GM12878 (cell line): ENCODE measurements around the gene PCGF1. TPM values are rescaled to one million over a fixed set of nuclear protein-coding genes. Genes with fewer than 3 reads are reported as not detected.
A peak's percentile ranks its signal among the peaks of the same experiment; 100 is the strongest.

Source experiments
- FOS ChIP-seq: IDR thresholded peaks from 3 replicates; pipeline ENCODE4 v1.6.1; 2011; ENCODE audit warnings: borderline replicate concordance; ENCODE audit not compliant: insufficient read length; ENCODE audit errors: extremely low read depth
- FOXM1 ChIP-seq: IDR thresholded peaks from 2 replicates; pipeline ENCODE4 v1.6.1; 2012; ENCODE audit warnings: low read depth, mild to moderate bottlenecking, inconsistent platforms, low read length, moderate library complexity
- HDAC2 ChIP-seq: fragments of 200-600 bp; sonication (generic); IDR thresholded peaks from 2 replicates; pipeline ENCODE4 v1.6.1; 2017
- RBBP5 ChIP-seq: fragments of 200-600 bp; sonication (generic); conservative IDR thresholded peaks from 2 replicates; pipeline ENCODE4 v1.6.1; 2016
- polyA plus RNA-seq, 11 experiments: library from polyadenylated mRNA; depleted of rRNA in 4 of 11; unstranded in 6 of 11; stranded (reverse) in 5 of 11; fragments of >200 nt; fragmentation: Nextera tagmentation in 4 of 11; fragmentation: Illumina TruSeq in 1 of 11; extraction: Ambion mirVana in 4 of 11; extraction: Trizol in 1 of 11; gene quantifications; 1 replicate in 1 of 11; 2 replicates in 10 of 11; pipeline versions ENCODE4 v1.2.1 to v1.2.3, GENCODE V29; 2011 to 2016; ENCODE audit warnings: inconsistent platforms in 2 of 11, missing spikeins in 2 of 11, low read depth in 1 of 11
- total RNA-seq, 4 experiments: library from RNA; depleted of rRNA in 3 of 4; stranded (reverse); fragments of >200 nt in 3 of 4; fragmentation: Illumina TruSeq in 1 of 4; extraction: Trizol in 1 of 4; gene quantifications; 2 replicates each; pipeline versions ENCODE4 v1.2.1 to v1.2.3, GENCODE V29; 2013 to 2021
- TF ChIP-seq, protein P1 (sequence below): fragments of 150-350 bp; IDR thresholded peaks from 2 replicates; pipeline ENCODE4 v1.6.1; 2016; ENCODE audit warnings: low read depth, low read length
- TF ChIP-seq, protein P2 (sequence below): IDR thresholded peaks from 2 replicates; pipeline ENCODE4 v1.6.1; 2011; ENCODE audit warnings: low read depth, mild to moderate bottlenecking, low read length, moderate library complexity, borderline replicate concordance; ENCODE audit errors: extremely low read depth
- TF ChIP-seq, protein P3 (sequence below): fragments of 450-650 bp; formaldehyde crosslinking; IDR thresholded peaks from 2 replicates; pipeline ENCODE4 v1.5.0; 2022; ENCODE audit warnings: mild to moderate bottlenecking, missing genetic modification characterization

The PCGF1 gene
- total and polyA plus RNA-seq, 10 of the 15 experiments (the other 5 are each of a cell fraction or from before 2014, with no cell fraction given): 23.1 to 50.8 (median 27.4) TPM

DNA sequence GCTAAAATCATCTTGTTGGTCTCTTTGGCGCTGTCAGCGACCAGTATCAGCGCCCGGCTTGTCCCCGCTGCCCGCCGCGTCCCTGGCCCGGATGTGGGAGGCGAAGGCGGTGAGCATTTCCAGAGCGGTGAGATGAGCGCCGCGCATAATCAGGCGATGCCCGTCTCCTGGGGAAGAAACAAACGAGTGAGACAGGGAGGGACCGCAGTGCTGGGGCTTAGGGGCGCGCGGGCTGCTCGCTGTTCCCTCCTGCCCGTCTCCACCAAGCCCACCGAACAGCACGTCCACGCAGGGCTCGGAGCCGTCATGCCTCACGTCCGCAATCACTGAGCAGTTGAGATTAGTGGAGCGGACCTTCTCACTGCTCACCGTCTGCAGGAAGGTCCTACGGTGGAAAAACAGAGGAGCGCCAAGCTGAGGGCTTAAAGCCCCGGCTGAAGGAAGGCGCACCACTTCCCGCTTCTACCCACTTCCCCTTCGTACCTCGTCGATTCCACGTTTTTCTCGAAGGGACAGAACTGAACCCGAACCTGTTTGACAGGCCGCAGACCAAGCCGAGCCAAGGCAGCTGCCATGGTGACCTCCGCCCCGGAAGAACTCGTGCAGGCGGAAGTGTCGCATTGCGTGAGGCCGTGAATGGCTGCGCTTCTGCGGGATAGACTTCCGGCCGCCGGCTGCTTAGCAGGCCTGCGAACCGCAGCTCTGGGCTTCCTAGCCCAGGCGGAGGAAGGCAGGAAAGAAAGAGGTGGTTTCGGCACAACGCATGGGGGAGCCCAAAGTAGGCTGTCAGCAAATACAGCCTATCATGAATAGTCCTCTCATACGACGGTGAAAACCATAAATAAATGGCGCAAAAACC, 35.2 kb downstream of the PCGF1 start, which contains the start of gene MRPL53 (continued):
- TF ChIP-seq, protein P1, sequence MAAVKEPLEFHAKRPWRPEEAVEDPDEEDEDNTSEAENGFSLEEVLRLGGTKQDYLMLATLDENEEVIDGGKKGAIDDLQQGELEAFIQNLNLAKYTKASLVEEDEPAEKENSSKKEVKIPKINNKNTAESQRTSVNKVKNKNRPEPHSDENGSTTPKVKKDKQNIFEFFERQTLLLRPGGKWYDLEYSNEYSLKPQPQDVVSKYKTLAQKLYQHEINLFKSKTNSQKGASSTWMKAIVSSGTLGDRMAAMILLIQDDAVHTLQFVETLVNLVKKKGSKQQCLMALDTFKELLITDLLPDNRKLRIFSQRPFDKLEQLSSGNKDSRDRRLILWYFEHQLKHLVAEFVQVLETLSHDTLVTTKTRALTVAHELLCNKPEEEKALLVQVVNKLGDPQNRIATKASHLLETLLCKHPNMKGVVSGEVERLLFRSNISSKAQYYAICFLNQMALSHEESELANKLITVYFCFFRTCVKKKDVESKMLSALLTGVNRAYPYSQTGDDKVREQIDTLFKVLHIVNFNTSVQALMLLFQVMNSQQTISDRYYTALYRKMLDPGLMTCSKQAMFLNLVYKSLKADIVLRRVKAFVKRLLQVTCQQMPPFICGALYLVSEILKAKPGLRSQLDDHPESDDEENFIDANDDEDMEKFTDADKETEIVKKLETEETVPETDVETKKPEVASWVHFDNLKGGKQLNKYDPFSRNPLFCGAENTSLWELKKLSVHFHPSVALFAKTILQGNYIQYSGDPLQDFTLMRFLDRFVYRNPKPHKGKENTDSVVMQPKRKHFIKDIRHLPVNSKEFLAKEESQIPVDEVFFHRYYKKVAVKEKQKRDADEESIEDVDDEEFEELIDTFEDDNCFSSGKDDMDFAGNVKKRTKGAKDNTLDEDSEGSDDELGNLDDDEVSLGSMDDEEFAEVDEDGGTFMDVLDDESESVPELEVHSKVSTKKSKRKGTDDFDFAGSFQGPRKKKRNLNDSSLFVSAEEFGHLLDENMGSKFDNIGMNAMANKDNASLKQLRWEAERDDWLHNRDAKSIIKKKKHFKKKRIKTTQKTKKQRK: no peak; the same call in 1 of the 2 replicates
- peak; percentile 35; the same call in 1 of the 2 replicates for TF ChIP-seq FOXM1
- TF ChIP-seq, protein P2, sequence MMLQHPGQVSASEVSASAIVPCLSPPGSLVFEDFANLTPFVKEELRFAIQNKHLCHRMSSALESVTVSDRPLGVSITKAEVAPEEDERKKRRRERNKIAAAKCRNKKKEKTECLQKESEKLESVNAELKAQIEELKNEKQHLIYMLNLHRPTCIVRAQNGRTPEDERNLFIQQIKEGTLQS: no peak
- TF ChIP-seq, protein P3, sequence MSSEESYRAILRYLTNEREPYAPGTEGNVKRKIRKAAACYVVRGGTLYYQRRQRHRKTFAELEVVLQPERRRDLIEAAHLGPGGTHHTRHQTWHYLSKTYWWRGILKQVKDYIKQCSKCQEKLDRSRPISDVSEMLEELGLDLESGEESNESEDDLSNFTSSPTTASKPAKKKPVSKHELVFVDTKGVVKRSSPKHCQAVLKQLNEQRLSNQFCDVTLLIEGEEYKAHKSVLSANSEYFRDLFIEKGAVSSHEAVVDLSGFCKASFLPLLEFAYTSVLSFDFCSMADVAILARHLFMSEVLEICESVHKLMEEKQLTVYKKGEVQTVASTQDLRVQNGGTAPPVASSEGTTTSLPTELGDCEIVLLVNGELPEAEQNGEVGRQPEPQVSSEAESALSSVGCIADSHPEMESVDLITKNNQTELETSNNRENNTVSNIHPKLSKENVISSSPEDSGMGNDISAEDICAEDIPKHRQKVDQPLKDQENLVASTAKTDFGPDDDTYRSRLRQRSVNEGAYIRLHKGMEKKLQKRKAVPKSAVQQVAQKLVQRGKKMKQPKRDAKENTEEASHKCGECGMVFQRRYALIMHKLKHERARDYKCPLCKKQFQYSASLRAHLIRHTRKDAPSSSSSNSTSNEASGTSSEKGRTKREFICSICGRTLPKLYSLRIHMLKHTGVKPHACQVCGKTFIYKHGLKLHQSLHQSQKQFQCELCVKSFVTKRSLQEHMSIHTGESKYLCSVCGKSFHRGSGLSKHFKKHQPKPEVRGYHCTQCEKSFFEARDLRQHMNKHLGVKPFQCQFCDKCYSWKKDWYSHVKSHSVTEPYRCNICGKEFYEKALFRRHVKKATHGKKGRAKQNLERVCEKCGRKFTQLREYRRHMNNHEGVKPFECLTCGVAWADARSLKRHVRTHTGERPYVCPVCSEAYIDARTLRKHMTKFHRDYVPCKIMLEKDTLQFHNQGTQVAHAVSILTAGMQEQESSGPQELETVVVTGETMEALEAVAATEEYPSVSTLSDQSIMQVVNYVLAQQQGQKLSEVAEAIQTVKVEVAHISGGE (CRISPR knock-in tag): peak; percentile 33; the same call in 1 of the 2 replicates
- TF ChIP-seq HDAC2: no peak
- TF ChIP-seq FOS: no peak
- no peak for TF ChIP-seq RBBP5
